SU-DHL-6 (cell line): ENCODE data around the gene PRDM16.

ENCODE experiments used
- H2AFZ ChIP-seq: fragments of 200-600 bp; sonication (generic); 2 replicates; pipeline ENCODE4 v1.6.1; 2014; ENCODE audit warnings: low read depth, mild to moderate bottlenecking, moderate library complexity, mixed read lengths, antibody characterized with exemption, low read length; ENCODE audit not compliant: severe bottlenecking
- H3F3A ChIP-seq: fragments of 200-600 bp; shearing (Covaris generic); 2 replicates; pipeline ENCODE4 v1.6.0; 2016; ENCODE audit warnings: antibody characterized with exemption, mild to moderate bottlenecking; ENCODE audit not compliant: insufficient read depth
- H3K27ac ChIP-seq: fragments of 200-600 bp; sonication (generic); 2 replicates; pipeline ENCODE4 v1.5.1; 2016; ENCODE audit warnings: low read depth, mild to moderate bottlenecking, low read length, moderate library complexity, mixed read lengths
- H3K27me3 ChIP-seq: fragments of 200-600 bp; sonication (generic), shearing (Covaris generic); 2 replicates; pipeline ENCODE4 v1.6.0; 2014; ENCODE audit warnings: mild to moderate bottlenecking, low read length
- H3K36me3 ChIP-seq: fragments of 200-600 bp; sonication (generic); 2 replicates; pipeline ENCODE4 v1.6.1; 2014; ENCODE audit warnings: mild to moderate bottlenecking, low read length, mixed read lengths
- H3K4me2 ChIP-seq: fragments of 300-600, 200-600 bp; shearing (Covaris generic), sonication (generic); 2 replicates; pipeline ENCODE4 v1.6.0; 2014; ENCODE audit warnings: low read length, low read depth, mild to moderate bottlenecking; ENCODE audit not compliant: poor library complexity, severe bottlenecking
- H3K4me3 ChIP-seq: fragments of 200-600 bp; sonication (generic); 2 replicates; pipeline ENCODE4 v1.5.1; 2014; ENCODE audit warnings: antibody characterized with exemption, low read length, mild to moderate bottlenecking, mixed read lengths; ENCODE audit not compliant: insufficient read depth, poor library complexity, severe bottlenecking
- H3K79me2 ChIP-seq: fragments of 200-600 bp; sonication (generic); 2 replicates; pipeline ENCODE4 v1.6.1; 2014; ENCODE audit warnings: mild to moderate bottlenecking, low read length, moderate library complexity; ENCODE audit not compliant: insufficient read depth
- H3K9ac ChIP-seq: fragments of 200-600 bp; sonication (generic); 2 replicates; pipeline ENCODE4 v1.7.0; 2014; ENCODE audit warnings: mild to moderate bottlenecking, low read length
- H3K9me2 ChIP-seq: fragments of 200-600 bp; sonication (generic); replicated peaks from 2 replicates; pipeline ENCODE4 v1.6.1; 2014; ENCODE audit warnings: low read length; ENCODE audit not compliant: insufficient read depth
- H3K9me3 ChIP-seq: fragments of 200-600 bp; sonication (generic); 2 replicates; pipeline ENCODE4 v1.6.1; 2014; ENCODE audit warnings: low read length, mixed read lengths; ENCODE audit not compliant: insufficient read depth
- H4K20me1 ChIP-seq: fragments of 200-600 bp; sonication (generic); 2 replicates; pipeline ENCODE4 v1.6.1; 2014; ENCODE audit warnings: low read depth, mild to moderate bottlenecking, antibody characterized with exemption, low read length, moderate library complexity, mixed read lengths
- EZH2phosphoT487 ChIP-seq: fragments of 200-600 bp; sonication (generic), shearing (Covaris generic); conservative IDR thresholded peaks from 2 replicates; pipeline ENCODE4 v1.6.1; 2018; ENCODE audit warnings: mild to moderate bottlenecking, antibody characterized with exemption, low read length, moderate library complexity, mixed read lengths
- TF ChIP-seq, protein P1 (sequence below): fragments of 200-600 bp; sonication (generic); IDR thresholded peaks from one replicate; pipeline ENCODE4 v1.5.1; 2017; ENCODE audit warnings: antibody characterized with exemption, mild to moderate bottlenecking, low read length, moderate library complexity; ENCODE audit not compliant: insufficient read depth, poor library complexity, severe bottlenecking

PRDM16 gene

DNA sequence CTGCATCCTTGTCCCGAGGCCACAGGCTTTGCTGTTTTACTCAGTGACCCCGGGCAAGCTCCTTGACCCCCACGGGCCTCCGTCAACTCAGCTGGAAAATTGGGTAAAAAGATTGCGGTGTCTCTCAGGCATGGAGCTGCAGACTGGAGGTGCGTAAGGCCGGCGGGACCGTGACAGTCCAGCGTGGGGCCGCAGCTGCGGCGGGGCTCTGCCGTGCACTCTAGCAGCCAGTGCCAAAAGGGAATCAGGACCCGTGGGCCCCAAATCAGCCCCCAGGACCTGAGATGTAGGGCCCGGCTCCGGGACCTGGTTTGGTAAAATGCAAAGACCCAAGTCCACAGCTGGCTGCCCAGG is 158.3 kb downstream of the PRDM16 start:
- H3F3A ChIP-seq: no peaks in the 10 kb centered on the region
- H3K9ac ChIP-seq: no peak overlapping the region
- no peaks in the 10 kb centered on the region for H3K27me3 ChIP-seq
- no peak overlapping the region for H3K4me3 ChIP-seq
- no peak overlapping the region for H3K4me2 ChIP-seq
- no peaks in the 10 kb centered on the region for H4K20me1 ChIP-seq
- no peak overlapping the region for H2AFZ ChIP-seq
- no peaks in the 10 kb centered on the region for H3K9me2 ChIP-seq
- H3K27ac ChIP-seq: no peak overlapping the region
- no peaks in the 10 kb centered on the region for H3K36me3 ChIP-seq
- no peaks in the 10 kb centered on the region for H3K9me3 ChIP-seq
- H3K79me2 ChIP-seq: no peaks in the 10 kb centered on the region
- TF ChIP-seq, protein P1, sequence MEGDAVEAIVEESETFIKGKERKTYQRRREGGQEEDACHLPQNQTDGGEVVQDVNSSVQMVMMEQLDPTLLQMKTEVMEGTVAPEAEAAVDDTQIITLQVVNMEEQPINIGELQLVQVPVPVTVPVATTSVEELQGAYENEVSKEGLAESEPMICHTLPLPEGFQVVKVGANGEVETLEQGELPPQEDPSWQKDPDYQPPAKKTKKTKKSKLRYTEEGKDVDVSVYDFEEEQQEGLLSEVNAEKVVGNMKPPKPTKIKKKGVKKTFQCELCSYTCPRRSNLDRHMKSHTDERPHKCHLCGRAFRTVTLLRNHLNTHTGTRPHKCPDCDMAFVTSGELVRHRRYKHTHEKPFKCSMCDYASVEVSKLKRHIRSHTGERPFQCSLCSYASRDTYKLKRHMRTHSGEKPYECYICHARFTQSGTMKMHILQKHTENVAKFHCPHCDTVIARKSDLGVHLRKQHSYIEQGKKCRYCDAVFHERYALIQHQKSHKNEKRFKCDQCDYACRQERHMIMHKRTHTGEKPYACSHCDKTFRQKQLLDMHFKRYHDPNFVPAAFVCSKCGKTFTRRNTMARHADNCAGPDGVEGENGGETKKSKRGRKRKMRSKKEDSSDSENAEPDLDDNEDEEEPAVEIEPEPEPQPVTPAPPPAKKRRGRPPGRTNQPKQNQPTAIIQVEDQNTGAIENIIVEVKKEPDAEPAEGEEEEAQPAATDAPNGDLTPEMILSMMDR: no peak
- no peak for TF ChIP-seq EZH2phosphoT487

DNA sequence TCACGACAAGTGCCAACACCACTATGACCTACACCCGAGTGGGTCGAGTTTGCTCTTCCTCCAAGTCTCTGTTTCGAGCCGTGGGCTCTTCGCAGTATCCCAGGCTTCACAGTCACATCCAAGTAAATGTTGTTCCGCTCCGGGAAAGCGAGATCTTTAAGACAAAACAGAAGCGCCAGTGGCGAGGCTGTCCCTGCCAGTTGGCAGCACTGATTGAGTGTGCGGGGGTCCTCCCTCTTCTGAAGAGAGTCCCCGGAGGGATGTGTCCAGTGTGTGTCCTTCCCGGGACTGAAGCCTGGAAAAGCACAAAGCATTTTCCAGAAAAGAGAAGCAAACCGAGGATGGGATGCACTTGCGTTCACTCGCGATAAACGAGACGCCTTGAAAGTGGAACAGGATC is 158.9 kb downstream of the PRDM16 start:
- no peak for TF ChIP-seq EZH2phosphoT487
- TF ChIP-seq, protein P1: no peak
- Histone ChIP-seq H3K4me3 (no peak overlapping the region), H3K9me3 (no peaks in the 10 kb centered on the region), H3K79me2 (no peaks in the 10 kb centered on the region), H3F3A (no peaks in the 10 kb centered on the region), H3K9me2 (no peaks in the 10 kb centered on the region), H3K36me3 (no peaks in the 10 kb centered on the region), H3K9ac (no peak overlapping the region), H3K27ac (no peak overlapping the region), H2AFZ (no peak overlapping the region), H4K20me1 (no peaks in the 10 kb centered on the region), H3K27me3 (no peaks in the 10 kb centered on the region), H3K4me2 (no peak overlapping the region)

DNA sequence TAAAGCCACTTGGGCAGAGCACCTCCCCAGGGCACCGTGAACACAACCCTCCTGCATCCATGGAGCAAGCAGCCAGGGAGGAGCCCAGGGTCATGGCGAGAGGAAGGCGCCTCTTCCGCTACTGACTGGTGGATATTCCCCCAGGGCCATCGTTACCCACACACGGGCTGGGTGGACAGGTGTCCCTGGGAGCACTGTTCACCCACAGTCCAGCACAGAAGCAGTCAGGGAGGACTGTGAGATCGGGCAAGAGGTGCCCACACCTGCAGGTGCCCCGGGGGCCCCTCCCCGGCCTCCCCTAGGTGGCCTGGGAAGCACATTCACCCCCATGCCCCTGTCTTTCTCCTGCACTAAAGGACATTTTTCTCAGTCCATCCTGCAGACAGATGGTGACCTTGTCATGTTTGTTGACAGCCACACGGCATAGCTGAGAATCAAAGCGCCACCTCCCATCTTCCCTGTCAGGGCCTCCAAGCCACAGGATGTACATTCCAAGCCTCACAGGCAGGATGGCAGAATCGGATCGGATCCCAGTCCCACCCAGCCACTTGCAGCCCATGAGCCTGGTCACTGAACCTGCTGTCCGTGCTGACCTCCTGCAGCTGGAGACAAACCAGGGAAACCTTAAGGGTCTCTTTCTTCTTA is 160.2 kb downstream of the PRDM16 start:
- Histone ChIP-seq H3K4me3 (no peak overlapping the region), H3K9me2 (no peaks in the 10 kb centered on the region), H3K4me2 (no peak overlapping the region), H4K20me1 (no peaks in the 10 kb centered on the region), H3K27ac (no peak overlapping the region), H3F3A (no peaks in the 10 kb centered on the region), H3K36me3 (no peaks in the 10 kb centered on the region), H2AFZ (no peak overlapping the region), H3K79me2 (no peaks in the 10 kb centered on the region), H3K9me3 (no peaks in the 10 kb centered on the region), H3K9ac (no peak overlapping the region), H3K27me3 (no peaks in the 10 kb centered on the region)
- no peak for TF ChIP-seq EZH2phosphoT487
- TF ChIP-seq, protein P1: no peak

DNA sequence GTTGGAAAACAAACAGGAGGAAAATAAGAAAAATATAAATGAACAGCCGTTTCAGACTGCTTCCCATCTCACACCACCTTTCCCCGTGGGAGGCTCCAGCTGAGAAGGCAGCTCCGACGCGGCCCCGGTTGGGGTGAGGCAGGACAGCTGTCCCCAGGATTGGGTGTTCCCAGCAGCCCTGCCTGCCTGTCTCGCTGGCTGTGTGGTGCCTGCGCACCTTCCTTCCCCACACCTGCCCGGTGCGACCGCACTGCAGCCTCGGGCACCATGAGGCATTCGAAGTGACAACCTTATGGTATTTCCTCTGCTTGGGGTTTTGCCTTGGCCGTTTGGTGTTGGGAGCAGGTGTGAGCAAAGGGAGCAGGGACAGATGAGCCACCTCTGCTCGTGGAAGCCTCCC is 161.6 kb downstream of the PRDM16 start:
- no peaks in the 10 kb centered on the region for H4K20me1 ChIP-seq
- no peaks in the 10 kb centered on the region for H3K9me3 ChIP-seq
- H3K27ac ChIP-seq: no peak overlapping the region
- H3F3A ChIP-seq: no peaks in the 10 kb centered on the region
- no peaks in the 10 kb centered on the region for H3K27me3 ChIP-seq
- no peak overlapping the region for H2AFZ ChIP-seq
- H3K79me2 ChIP-seq: no peaks in the 10 kb centered on the region
- no peak overlapping the region for H3K4me3 ChIP-seq
- no peaks in the 10 kb centered on the region for H3K9me2 ChIP-seq
- TF ChIP-seq, protein P1: no peak
- TF ChIP-seq EZH2phosphoT487: no peak
- no peak overlapping the region for H3K9ac ChIP-seq
- no peaks in the 10 kb centered on the region for H3K36me3 ChIP-seq
- H3K4me2 ChIP-seq: no peak overlapping the region
